ENCODE data around the gene MGAT3.
A peak's percentile ranks its signal among the peaks of the same experiment; 100 is the strongest.

Gene MGAT3

GRCh38 chr22:39534092-39534506 lies 77.3 kb downstream of the MGAT3 start:
- no peak for DNase-seq

DNA sequence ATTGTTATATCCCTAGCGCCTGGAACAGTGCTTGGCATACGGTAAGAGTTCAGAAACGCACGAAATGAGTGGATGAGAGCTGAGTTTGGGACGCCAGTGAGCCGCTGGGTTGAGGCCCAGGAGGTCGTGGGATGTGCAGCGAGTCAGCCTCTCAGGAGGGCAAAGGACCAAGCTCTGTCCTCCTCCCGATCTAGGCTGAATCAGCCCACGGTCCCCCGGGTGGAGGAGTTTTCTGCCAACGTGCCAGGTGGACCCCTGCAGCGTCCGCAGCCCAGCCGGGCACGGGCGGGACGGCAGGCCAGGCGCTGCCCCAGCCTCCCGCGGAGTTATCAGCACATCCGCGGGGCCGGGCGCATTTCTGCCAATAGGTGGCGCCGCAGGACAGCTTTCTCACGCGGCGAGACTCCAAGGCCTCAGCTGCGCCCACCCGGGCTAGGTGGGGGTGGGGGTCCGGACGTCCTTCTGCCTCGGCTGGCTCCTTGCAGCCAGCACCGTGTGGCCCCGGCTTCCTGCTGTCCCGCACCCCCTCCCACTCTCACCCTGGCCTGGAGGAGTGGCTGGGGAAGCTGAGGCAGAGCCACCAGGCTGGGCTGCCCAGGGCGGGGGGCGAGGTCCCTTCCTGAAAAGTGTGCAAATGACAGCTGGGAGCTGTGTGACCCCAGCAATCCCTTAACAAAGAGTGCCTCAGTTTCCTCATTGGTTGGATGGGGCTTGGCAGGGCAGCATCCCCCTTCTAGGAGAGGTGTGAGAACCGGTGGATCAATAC lies 78.0 kb downstream of the MGAT3 start:
- DNase-seq = peak; percentile 60

- DNase-seq = no peak
Measured at GRCh38 chr22:39535357-39535725, 78.5 kb downstream of the MGAT3 start.

DNA sequence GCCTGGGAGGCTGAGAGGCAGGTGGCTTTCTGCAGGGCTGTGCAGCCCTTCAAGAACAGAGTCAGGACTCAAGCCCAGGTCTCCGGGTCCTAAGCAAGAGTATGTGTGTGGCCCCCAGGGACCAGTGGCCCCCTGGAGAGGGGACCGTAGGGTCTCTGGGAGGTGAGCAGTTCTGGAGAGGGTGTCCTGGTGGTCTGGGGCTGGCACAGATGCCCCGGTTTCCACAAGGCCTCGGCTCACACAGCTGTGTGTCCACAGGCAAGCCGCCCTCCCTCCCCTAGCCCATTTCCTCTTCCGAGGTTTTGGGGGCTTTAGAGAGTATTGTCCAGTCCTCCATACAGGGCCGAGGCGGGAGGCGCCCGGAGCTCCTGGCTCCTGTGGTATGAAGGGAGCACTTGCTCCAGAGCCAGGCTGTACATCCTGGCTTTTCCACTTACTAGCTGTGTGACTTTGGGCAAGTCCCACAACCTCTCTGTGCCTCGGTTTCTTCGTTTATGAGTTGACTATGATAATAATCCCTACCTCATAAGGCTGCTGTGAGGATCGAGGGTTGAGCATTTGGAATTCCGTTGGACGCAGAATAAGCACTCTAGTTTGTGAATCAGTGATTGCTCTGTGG lies 79.1 kb downstream of the MGAT3 start:
- DNase-seq = no peak

GRCh38 chr22:39536711-39537110 lies 79.9 kb downstream of the MGAT3 start:
- no peak for DNase-seq

DNA sequence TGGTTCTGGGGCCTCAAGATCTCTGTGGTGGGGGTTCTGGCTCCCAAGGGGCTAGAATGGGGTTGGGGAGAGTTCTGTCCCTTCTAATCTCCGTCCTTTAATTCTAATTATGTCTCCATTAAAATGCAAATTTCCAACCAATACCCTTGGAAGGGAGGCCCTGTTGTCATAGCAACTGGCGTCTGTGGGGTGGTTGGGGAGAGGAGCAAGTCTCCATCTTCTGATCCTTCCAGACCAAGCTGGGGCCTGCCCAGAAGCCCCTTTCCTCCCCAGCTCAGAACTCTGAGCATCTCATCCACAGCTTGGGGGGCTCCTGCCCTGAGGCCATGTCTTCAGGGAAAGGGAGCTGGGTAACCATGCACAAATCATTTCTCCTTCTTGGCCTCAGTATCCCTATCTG lies 81.2 kb downstream of the MGAT3 start:
- DNase-seq = no peak
